ENCODE results near the gene NTN1. TPM values are rescaled to one million over a fixed set of nuclear protein-coding genes. Genes with fewer than 3 reads are reported as not detected.

The NTN1 gene
- total and polyA plus RNA-seq, 2 of the 13 experiments (the other 11 are each of a cell fraction or from before 2014, with no cell fraction given), result 0.04 to 0.05 TPM

- in situ Hi-C loops (cut with HindIII; ENCODE audit: extremely low pct_ligation_motif_present, low pct_unique_long_range_greater_than_20kb) (no loop called here), intact Hi-C loops (cut with micrococcal nuclease; ENCODE audit: unreplicated experiment) (no loop called here)
- ChIA-PET POLR2A (no interaction called here), CTCF (ENCODE audit: low intra/inter-chr PET ratio, low total read pairs) (no interaction called here)
- no peak overlapping the region for H3K27ac ChIP-seq (ENCODE audit: extremely low read length, insufficient read depth, low read length)
- no peaks in the 10 kb centered on the region for H3K9me3 ChIP-seq (ENCODE audit: low read length)
- no peaks in the 10 kb centered on the region for H3K79me2 ChIP-seq (ENCODE audit: insufficient read depth, low read length)
- BruUV-seq (replicated peaks), result no TSS peak
- peaks cover 1 to 18% of the 10 kb centered on the region in 2 experiments; a peak in 2 of 5 replicates for H3K27me3 ChIP-seq (ENCODE audit: control insufficient read depth in 1 of 2, insufficient read depth in 2 of 2, low read length in 2 of 2)
- no peak for DNase-seq (ENCODE audit: low spot score)
- TF ChIP-seq YY1 (IDR thresholded peaks at IDR 0.05; ENCODE audit: insufficient read depth, insufficient replicate concordance, low read depth, low read length) (no peak), ZMAT5 (CRISPR knock-in tag; IDR thresholded peaks at IDR 0.05; ENCODE audit: borderline replicate concordance, low read depth) (no peak), STAT5B (CRISPR knock-in tag; IDR thresholded peaks at IDR 0.05) (no peak), SALL1 (CRISPR knock-in tag; IDR thresholded peaks at IDR 0.05) (no peak), NAIF1 (CRISPR knock-in tag; IDR thresholded peaks at IDR 0.05; ENCODE audit: borderline replicate concordance) (no peak)
- no peaks in the 10 kb centered on the region for H4K20me1 ChIP-seq (ENCODE audit: insufficient read depth, low read length)
- H3K36me3 ChIP-seq (replicated peaks in 1 of 2; ENCODE audit: control insufficient read depth in 1 of 2, insufficient read depth in 2 of 2, low read length in 2 of 2), result no peaks in the 10 kb centered on the region
- no peaks in the 10 kb centered on the region for H3K4me1 ChIP-seq (ENCODE audit: insufficient read depth, low read length)
- H3K4me2 ChIP-seq (ENCODE audit: low read depth, low read length), result no peak overlapping the region
- H2AFZ ChIP-seq (ENCODE audit: low read length), result no peak overlapping the region
- FAIRE-seq, result no peak
- no peak for ATAC-seq
- H3K9ac ChIP-seq (ENCODE audit: insufficient read depth, low read depth, low read length), result no peak overlapping the region
- 0% methylated on average over 3 of the region's 3 CpGs for WGBS (ENCODE audit: low lambda C conversion rate)
- no peak overlapping the region for H3K4me3 ChIP-seq (replicated peaks in 1 of 3; ENCODE audit: insufficient read depth in 1 of 3, low read depth in 2 of 3, low read length in 3 of 3)
These were observed 59.7 kb downstream of the NTN1 start for GRCh38 chr17:9080983-9081382.

GRCh38 chr17:9086577-9086976 lies 65.3 kb downstream of the NTN1 start:
- no peak overlapping the region for H3K4me3 ChIP-seq (replicated peaks in 1 of 3; ENCODE audit: insufficient read depth in 1 of 3, low read depth in 2 of 3, low read length in 3 of 3)
- WGBS (ENCODE audit: low lambda C conversion rate), result 12% methylated on average over 4 of the region's 4 CpGs
- H3K27ac ChIP-seq (ENCODE audit: extremely low read length, insufficient read depth, low read length), result no peak overlapping the region
- H3K9ac ChIP-seq (ENCODE audit: insufficient read depth, low read depth, low read length), result no peak overlapping the region
- no peaks in the 10 kb centered on the region for H4K20me1 ChIP-seq (ENCODE audit: insufficient read depth, low read length)
- POLR2A ChIA-PET, result no interaction called here
- no peak overlapping the region for H3K4me2 ChIP-seq (ENCODE audit: low read depth, low read length)
- ATAC-seq, result no peak
- intact Hi-C loops (cut with micrococcal nuclease; ENCODE audit: unreplicated experiment) (no loop called here), in situ Hi-C loops (cut with HindIII; ENCODE audit: extremely low pct_ligation_motif_present, low pct_unique_long_range_greater_than_20kb) (no loop called here)
- H2AFZ ChIP-seq (ENCODE audit: low read length), result no peak overlapping the region
- no peaks in the 10 kb centered on the region for H3K9me3 ChIP-seq (ENCODE audit: low read length)
- BruUV-seq (replicated peaks), result no TSS peak
- no peaks in the 10 kb centered on the region for H3K36me3 ChIP-seq (replicated peaks in 1 of 2; ENCODE audit: control insufficient read depth in 1 of 2, insufficient read depth in 2 of 2, low read length in 2 of 2)
- peaks cover 3 to 38% of the 10 kb centered on the region in 2 experiments; a peak in 3 of 5 replicates for H3K27me3 ChIP-seq (ENCODE audit: control insufficient read depth in 1 of 2, insufficient read depth in 2 of 2, low read length in 2 of 2)
- CTCF ChIA-PET (ENCODE audit: low intra/inter-chr PET ratio, low total read pairs), result no interaction called here
- no peaks in the 10 kb centered on the region for H3K79me2 ChIP-seq (ENCODE audit: insufficient read depth, low read length)
- H3K4me1 ChIP-seq (ENCODE audit: insufficient read depth, low read length), result no peaks in the 10 kb centered on the region
- no peak for FAIRE-seq
- DNase-seq (ENCODE audit: low spot score), result no peak
- TF ChIP-seq PHF5A (CRISPR knock-in tag; IDR thresholded peaks at IDR 0.05; ENCODE audit: low read depth, unreplicated experiment) (no peak), MZF1 (CRISPR knock-in tag; IDR thresholded peaks at IDR 0.05; ENCODE audit: borderline replicate concordance) (no peak), CREB1 (IDR thresholded peaks at IDR 0.05) (peak; percentile 94), CREB1 (CRISPR knock-in tag; IDR thresholded peaks at IDR 0.05) (no peak), ZNF83 (CRISPR knock-in tag; IDR thresholded peaks at IDR 0.05; ENCODE audit: borderline replicate concordance) (no peak), ATF7 (IDR thresholded peaks at IDR 0.05) (peak; percentile 62), ATF7 (CRISPR knock-in tag; IDR thresholded peaks at IDR 0.05) (no peak), ZNF552 (CRISPR knock-in tag; IDR thresholded peaks at IDR 0.05; ENCODE audit: borderline replicate concordance) (no peak), PATZ1 (CRISPR knock-in tag; IDR thresholded peaks at IDR 0.05) (no peak), ZBTB39 (CRISPR knock-in tag; IDR thresholded peaks at IDR 0.05) (no peak)

Measured in HepG2 (cell line).